Activated T-helper 9 cell treated with anti-CD3 and anti-CD28 coated beads, Interleukin-2, amount 50 U/mL, for 16 hours (primary cell): ENCODE data around the gene PAM.
"Not testable (repeated sequence)": the region's sequence is repeated elsewhere in the genome, so short reads cannot be mapped to it uniquely, and the experiment has no call there.

Experiments
- DNase-seq: peaks from one replicate; pipeline ENCODE4 v3.0.0-alpha.2; 2020; ENCODE audit warnings: low read depth

The PAM gene

DNA sequence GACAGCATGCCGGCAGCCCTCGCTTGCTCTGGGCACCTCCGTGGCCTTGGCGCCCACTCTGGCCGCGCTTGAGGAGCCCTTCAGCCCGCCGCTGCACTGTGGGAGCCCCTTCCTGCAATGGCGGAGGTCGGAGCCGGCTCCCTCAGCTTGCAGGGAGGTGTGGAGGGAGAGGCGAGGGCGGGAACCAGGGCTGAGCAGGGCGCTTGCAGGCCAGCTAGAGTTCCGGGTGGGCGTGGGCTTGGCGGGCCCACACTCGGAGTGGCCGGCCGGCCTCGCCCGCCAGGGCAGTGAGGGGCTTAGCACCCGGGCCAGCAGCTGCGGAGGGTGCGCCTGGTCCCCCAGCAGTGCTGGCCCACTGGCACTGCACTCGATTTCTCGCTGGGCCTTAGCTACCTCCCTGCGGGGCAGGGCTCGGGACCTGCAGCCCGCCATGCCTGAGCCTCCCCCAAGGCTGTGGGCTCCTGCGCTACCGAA, 3.2 kb upstream of the PAM start:
- DNase-seq: not testable (repeated sequence)

DNA sequence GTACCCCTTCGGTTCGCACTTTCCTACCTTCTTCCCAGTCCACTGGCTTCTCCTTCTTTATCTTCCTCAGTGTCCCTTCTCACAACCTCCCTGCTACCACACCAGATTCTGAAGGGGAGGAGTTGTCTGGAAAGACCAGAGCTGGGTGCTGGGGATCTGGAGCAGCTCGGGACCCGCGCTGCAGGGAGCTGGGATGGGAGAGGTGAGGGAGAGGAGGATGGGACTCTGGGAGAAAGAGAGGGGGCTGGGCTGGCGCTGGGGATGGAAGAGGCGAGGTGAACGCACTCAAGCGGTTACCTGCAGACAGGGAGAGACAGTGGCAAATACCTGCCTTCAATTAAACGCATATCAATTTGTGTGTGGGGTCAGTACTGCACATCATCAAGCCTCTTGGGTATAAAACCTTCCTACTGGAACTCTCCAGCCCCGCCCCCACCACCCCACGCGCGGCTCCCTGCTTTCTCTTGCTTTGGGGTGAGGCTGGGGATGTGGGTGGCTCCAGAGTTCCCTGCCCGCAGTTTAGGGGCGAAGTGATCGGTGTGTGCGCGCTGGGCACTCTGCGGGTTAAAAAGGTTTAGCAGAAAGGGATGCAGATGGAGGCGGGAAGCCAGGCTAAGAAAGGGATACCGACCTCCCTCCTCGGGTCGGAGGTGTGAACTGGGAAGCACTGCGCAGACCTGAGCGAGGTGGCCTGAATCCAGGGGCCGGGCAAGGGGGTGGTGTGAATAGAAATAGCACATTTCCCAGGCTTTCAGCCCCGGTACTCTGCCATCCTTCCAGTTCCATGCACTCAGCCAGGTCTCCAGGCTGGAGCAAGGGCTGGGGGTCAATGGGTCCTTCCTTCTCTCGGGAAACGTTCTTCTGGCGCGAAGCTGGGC, 977 bp upstream of the PAM start:
- no peak for DNase-seq

DNA sequence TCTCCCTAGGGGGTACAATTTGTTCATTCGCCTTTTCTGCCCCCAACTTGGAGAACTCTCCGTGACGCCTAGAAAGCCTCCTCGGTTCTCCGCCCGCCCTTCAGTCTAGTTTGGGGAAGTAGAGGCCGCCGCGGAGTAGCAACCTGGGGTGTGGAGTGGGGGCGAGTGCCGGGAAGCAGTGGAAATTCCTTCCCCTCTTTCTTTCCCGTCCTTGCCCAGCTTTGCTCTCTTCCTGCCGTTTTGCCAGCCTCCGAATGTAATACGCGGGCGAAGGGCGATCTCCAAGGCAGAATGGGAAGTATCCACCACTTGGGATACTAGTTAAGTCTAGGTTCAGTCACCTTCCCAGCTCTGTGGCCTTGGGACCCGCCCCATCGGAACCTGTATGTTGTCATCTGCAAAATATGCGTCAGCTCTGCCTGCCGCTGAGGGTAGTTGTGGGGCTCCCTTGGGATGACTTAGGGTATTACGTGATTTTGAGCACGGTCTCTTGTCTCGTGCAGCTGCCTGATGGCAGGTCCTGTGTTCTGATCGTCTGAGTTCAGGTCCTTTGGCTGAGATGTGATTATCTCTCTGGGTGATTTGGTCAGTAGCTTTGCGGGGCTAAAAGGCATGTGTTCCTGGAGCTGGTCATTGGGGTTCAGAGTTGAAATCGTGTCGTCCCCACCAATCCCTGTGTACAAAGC, 724 bp downstream of the PAM start:
- DNase-seq: peak; percentile 66

DNA sequence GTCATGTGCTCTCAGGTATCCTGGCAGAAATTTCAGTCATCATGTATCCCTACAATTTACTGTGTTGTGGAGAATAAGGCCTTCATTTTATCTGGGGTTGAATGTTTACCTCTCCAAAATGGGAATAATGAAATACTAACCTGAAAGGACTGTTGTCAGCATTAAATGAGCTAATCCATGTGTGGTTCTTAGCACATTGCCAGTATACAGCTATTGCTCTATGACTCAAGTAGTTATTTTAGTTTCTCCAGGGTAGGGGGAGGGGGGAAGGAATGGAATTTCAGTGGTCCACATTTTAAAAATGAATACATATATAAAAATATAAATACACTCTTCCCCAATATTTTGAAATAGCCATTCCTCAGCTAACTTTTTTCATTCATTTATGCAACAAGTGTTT, 3.5 kb downstream of the PAM start:
- no peak for DNase-seq

DNA sequence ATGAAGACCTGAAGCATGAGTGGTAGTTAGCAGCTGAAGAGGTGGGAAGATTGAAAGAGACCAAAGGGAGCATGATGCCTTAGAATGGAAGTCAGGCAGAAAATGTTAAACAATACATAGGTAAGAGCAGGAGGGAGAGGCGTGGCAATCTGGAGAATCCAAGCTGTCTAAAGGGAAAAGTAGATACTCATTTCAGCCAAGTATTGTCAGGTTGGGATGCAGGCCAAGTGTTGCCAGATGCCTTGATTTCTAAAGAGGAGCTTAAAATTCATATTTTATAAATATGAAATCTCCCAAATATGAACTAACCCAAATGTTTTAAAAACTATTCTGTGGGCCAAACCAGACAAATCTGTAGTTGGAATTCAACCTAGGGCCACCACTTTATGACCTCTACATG, 4.2 kb downstream of the PAM start:
- DNase-seq: no peak

DNA sequence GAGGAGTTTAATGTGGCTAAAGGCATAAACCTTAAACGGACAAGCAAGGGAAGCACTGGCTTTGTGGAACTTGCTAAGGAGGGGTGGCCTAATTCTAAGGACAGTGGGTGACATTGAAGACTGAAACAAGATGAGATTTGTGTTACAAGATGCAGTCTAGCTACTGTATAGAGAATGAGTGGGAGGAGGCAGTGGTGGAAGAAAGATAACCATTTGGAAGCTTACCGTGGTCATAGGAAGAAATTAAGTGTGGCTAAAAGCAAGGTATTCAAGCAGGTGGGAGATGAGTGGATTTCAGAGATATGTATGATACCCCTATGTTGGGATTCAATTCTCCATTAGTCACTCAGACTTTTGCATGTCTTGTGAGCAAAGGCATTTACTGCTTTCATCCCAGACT, 4.6 kb downstream of the PAM start:
- DNase-seq: no peak

DNA sequence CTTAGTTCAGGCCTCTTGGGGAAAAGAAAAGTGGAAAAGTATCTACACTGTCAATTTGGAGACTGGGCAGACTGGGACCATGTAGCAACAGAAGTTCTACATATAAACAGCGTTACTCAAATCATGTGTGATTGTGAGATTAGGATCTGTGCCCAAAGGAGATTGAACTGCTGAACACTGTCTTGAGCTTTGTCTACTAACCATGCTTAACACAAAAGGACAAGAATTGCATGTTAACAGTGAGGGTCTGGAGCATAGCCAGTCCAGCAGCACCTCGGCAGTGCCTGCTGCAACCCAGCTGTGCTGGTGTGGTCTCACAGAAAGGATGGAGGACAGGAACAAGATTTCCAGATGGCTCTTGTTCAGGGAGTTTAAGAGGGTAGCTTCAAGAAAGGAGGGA, 5.7 kb downstream of the PAM start:
- no peak for DNase-seq

DNA sequence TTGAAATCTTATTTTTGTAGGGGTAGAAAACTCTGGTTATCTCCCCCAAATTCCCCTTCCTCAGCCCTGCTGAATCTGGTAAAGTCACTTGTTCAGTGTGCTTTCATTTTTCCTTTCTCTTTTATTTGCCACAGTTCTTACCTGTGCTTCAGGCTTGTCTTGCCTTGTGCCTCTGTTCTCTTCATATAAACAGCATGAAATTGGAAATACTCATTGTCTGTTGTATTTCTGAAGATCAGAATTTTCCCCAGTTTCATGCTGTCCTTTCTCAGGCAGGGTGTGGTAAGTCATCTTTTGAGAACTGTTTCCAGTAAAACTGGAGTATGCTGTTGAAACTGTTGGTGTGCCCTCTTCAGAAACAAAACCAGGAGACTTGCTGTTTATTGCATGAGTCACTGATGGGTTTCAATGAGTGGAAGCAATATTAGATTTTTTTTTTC, 7.0 kb downstream of the PAM start:
- no peak for DNase-seq

DNA sequence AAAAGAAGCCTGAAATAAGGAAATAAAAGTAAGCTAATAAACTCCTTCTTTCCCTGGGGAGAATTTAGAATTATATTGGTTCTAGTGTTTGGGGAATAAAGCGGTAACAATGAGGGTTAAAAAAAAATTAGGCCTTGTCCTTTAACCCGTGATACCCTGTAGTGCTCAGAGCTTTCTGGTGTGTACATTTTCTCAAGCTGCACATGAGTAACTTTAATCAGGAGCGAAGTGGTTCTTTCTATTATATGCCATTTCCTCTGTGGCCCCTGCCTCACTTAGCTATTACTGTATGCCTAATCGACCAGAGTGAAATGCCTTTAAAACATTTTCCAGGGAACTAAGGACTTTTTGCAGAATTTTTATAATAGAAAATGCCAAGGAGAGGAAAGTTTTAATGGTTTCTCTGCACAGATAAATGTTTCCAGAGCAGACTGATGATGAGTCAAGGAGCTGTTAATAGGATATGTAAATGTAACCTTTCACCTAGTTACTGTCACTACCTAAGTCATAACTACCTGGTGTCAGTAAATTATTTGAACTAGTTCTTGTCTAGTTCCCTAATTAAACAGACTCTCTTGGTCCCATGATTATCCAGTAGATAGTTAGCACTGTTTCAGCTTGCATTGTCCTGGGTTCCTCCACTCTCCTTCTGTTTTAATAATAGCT, 7.6 kb downstream of the PAM start:
- no peak for DNase-seq

DNA sequence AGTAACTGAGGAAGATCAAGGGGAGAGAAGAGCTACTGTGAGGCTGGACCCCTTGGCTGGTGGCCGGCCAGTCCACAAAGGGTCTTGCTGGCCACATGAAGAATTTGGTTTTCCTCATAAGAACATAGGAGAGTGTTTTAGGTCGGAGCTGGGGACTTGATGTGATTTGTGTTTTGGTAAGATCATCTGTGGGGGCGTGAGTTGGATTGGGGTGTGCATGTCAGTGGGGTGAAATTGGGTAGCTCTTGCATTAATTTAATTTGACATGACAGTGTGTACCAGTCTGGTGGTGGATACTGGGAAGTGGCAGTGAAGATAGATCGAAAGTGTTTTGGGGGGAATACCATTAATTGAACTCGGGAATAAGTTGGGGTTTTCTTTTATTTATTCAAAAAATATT, 8.6 kb downstream of the PAM start:
- DNase-seq: no peak

DNA sequence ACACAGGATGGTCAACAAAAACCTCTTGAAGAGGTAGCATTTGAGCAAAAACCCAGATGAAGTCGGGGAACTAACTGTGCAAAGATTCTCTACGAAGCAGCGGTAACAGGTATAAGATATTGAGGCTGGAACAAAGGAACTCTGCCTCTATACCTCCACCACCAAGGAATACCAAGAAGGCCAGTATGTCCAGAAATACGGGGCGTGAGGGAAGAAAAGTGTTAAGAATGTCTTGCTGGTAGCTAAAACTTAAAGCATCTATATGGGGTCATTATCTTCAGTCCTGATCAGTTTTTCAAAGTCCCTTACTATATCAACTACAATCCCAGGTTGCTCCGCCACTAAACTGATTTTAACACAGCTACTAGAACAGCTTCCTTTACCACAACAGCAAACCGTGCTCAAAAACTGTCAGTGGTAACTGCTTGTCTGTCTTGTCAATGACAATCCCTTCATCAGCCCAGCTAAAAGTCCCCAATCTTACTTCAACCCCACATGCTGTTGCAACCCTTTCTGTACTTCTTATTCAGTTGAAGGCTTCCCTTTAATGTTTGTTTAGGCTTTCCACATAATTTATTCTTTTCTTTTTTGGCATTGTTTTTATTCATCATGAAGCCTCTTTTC, 9.4 kb downstream of the PAM start:
- DNase-seq: no peak

DNA sequence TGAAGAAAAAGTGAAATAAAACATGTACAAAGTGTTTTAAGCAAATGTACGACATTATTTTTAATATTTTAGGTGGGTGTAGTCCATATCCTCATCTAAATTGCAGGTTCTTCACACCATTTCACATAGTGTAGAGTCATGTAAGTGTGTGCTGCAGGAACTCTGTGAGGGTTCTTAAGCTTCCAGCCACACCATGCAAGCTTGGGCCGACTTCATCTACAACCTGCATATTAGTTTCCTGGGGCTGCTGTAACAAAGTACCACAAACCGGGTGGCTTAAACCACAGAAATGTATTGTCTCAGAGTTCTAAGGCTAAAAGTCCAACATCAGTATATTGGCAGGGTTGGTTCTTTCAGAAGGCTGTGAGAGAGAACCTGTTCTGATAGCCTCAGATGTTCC, 10.2 kb downstream of the PAM start:
- no peak for DNase-seq

DNA sequence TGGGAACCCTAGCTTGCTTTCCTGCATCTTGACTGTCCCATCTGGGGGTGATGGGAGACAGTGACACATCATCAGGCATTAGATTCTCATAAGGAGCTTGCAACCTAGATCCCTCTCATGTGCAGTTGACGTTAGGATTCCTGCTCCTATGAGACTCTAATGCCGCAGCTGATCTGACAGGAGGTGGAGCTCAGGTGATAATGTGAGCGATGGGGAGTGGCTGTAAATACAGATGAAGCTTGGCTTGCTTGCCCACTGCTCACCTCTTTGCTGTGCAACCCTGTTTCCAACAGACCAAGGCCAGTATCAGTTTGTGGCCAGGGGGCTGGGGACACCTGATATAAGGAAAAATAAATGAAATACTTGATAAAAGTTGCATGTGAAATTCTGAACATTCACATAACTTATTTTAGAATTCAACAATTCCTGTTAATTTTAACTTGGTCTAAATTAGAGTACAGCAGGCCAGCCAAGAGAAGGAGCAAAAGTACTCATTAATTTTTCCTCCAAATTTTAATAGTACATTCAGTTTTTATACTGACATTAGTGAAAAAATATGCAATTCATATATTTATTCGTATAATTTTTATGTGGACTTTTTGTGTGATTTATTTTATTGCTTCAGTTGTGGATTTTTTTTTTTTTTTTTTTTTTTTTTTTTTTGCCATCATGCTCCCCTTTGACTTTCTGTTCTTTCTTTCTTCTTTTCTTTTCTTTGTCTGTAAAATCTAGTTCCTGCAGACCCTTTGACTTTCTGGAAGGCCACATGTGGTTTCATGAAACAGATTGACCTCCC, 11.4 kb downstream of the PAM start:
- no peak for DNase-seq

DNA sequence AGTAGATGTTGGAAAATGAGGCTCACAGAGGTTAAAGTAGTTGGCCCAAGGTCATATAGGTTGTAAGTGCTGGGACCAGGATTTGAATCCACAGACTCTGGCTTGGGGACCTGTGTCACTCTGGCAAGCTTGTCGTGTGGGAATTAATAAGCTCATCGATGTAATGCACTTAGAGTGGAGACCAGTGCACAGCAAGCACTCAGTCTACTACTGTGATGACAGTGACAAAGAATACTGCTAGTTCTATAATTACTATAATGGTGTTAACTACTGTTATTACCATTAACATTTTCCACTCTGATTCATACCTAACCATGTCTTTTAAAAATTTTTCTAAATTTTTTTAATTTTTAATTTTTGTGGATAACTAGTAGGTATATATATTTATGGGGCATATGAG, 12.8 kb downstream of the PAM start:
- DNase-seq: no peak

DNA sequence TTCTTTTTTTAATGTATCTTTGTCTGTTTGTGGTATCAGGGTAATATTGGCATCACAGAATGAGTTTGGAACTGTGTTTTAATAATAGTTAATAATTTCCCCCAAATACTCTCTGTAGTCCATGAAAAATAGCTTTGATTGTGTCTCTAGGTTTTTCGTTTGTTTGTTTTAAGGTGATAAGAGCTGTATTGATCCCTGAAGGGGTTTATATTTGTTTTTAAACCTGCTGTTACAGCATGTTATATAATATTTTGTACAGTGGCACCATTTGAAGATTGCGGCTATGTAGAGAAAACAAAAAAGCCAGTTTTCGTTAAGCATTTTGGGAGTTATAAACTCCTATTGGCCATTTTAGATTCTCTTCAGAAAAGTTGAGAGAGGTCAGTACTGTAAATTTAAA, 15.7 kb downstream of the PAM start:
- DNase-seq: no peak

DNA sequence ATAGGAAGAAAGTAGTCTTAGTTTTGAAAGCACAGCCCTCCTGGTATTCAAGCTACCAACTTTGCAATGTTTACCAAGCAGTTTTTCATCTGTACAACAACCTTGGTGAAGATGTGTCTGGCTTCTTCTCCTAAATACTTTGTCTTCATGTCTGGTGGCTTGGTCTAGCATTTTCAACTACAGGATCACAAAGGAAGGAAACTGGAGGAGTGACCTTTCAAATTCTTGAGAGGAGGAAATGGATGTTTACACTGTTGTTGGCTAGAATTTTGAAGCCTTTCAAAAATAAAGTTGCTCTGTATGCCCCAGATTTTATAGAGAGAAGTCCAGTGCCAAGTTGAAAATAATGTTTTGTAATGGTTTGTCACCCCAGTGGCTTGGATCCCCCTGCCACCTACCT, 16.3 kb downstream of the PAM start:
- DNase-seq: no peak

DNA sequence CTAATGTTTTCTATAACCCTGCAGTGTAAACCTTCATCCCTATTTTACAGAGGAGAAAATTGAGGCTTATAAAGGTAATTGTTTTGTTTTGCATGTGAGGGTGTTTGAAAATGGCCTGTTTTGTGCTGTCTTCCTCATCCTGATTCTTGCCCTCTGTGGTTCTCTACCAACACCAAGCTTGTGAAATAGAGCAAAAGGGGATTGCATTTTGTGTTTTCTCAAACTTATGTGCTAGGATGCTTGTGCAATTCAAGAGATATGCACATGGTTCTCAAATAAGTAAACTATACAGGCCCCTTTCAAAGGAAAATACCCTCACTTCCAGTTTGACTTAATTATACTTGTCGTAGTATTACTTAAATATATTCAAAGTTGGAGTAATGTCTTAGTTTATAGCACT, 17.2 kb downstream of the PAM start:
- DNase-seq: no peak

DNA sequence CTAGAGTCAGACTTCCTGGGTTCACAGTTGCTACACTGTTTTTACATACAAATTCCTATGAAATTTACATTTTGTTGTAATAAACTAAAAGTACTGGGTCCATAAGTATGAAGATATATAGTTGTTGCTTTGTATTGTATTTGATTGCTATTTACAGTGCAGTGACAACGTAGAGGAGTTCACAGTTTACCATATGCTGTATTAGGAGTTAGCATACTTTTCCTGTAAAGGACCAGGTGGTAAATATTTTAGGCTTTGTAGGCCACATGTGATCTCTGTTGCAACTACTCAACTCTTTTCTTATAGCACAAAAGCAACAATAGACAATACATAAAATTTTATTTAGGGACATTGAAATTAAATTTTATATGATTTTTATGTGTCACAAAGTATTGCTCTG, 18.0 kb downstream of the PAM start:
- DNase-seq: no peak

DNA sequence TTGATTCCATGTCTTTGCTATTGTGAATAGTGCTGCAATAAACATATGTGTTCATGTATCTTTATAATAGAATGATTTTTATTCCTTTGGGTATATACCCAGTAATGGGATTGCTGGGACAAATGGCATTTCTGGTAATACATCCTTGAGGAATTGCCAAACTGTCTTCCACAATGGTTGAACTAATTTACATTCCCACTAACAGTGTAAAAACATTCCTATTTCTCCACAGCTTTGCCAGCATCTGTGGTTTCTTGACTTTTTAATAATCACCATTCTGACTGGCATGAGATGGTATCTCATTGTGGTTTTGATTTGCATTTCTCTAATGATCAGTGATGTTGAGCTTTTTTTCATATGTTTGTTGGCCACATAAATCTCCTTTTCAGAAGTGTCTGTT, 20.7 kb downstream of the PAM start:
- DNase-seq: not testable (repeated sequence)

DNA sequence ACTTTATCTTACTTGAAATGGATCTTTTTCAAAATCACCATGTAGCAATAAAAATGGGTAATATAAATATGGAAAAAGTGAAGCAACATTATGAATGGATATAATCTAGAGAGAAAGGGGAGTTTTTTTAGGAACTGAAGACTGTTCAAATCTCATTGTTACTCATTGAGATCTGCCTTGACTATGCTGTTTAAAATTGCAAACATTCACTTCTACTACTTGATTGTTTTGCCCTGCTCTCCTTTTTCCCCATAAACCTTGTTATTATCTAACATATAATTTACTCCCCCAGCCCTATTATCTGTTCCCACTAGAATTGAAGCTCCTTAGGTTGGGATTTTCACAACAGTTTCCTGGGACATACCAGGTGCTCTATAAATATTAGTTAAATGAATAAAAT, 22.0 kb downstream of the PAM start:
- DNase-seq: no peak

DNA sequence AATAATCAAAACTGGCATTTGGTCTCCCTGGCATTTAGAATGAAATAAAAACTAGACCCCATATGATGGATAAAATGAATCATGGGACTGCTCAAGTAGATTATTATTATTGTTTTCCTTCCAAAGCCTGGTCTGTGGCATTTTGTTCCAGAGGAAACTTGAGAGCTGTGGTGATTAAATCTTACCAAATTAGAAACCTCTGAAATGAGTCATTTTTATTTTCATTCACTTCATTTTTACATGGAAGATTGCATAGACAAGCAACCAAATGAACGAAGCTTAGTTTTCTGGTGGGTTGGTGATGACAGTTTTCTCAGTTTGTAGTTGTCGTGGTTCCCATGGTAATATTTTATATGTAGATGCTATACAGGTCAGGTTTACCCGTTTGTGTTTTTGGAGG, 23.4 kb downstream of the PAM start:
- DNase-seq: no peak

DNA sequence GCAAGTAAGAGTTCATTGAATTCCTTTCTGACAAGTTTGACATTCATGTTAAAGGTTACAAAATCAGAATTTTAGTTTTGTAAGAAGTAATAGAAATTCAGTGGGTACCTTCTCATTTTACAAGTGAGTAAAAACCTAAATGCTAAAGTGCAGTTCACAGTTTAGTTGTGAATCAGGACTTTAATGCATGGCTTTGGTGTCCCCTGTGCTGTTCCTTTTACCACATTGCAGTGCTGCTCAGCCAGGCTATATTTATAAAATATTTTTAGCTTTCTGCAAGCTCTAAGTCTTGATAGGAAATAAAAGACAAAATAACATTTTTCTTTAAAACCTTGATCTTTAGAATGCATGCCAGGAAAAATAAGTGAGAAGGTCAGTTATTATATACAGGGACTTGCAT, 26.3 kb downstream of the PAM start:
- DNase-seq: no peak
